Neutrophil (primary cell): ENCODE measurements around the gene CPXM2.

ENCODE experiments used
- H3K27ac ChIP-seq: fragments of 200-600 bp; sonication (generic); 2 replicates; pipeline ENCODE4 v1.5.1; 2016; ENCODE audit warnings: mild to moderate bottlenecking, moderate library complexity
- H3K27me3 ChIP-seq: fragments of 200-600 bp; sonication (generic); 2 replicates; pipeline ENCODE4 v1.6.0; 2016; ENCODE audit warnings: mild to moderate bottlenecking
- H3K36me3 ChIP-seq: fragments of 200-600 bp; sonication (generic); 2 replicates; pipeline ENCODE4 v1.5.1; 2017
- H3K4me1 ChIP-seq, 2 experiments: fragments of 200-600 bp in 1 of 2; sonication (generic) in 1 of 2; 1 replicate in 1 of 2; 2 replicates in 1 of 2; pipeline versions ENCODE4 v1.5.1 to v1.6.1; 2013 to 2016; ENCODE audit warnings: low read depth in 1 of 2, low read length in 1 of 2, mild to moderate bottlenecking in 1 of 2, moderate library complexity in 1 of 2; ENCODE audit not compliant: control insufficient read depth in 1 of 2, insufficient read depth in 1 of 2
- H3K4me3 ChIP-seq, 2 experiments: fragments of 200-600 bp in 1 of 2; sonication (generic) in 1 of 2; 1 replicate in 1 of 2; 2 replicates in 1 of 2; pipeline ENCODE4 v1.5.1; 2013 to 2016; ENCODE audit warnings: low read depth in 1 of 2, low read length in 1 of 2, mild to moderate bottlenecking in 1 of 2, moderate library complexity in 1 of 2
- H3K9me3 ChIP-seq: fragments of 200-600 bp; sonication (generic); 2 replicates; pipeline ENCODE4 v1.5.1; 2016
- TF ChIP-seq, protein P1 (sequence below): fragments of 200-600 bp; sonication (generic); IDR thresholded peaks from 2 replicates; pipeline ENCODE4 v1.5.1; 2016; ENCODE audit warnings: antibody characterized with exemption

The CPXM2 gene

DNA sequence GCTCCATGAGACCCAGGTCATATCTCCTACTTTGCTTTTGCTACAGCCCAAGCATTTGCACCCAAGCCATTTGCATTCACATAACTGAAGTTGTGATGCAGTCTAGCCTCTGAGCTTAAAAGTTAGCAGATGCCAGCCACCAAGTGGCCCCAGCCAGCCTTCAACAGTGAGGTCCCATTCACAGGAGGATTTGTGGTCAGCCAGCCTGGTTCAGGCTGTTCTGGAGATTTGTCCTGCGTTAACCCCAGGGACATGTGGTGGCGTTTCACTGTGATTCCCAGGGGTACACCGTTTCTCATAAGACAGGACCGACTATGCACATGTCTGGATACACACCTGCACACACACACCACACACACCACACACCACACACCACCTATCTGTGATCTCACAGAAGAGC lies 174.3 kb downstream of the CPXM2 start:
- H3K36me3 ChIP-seq, result no peaks in the 10 kb centered on the region
- H3K27ac ChIP-seq, result no peak overlapping the region
- no peak overlapping the region for H3K4me3 ChIP-seq
- H3K27me3 ChIP-seq, result no peaks in the 10 kb centered on the region
- no peaks in the 10 kb centered on the region for H3K9me3 ChIP-seq
- H3K4me1 ChIP-seq, result no peaks in the 10 kb centered on the region
- TF ChIP-seq, protein P1, sequence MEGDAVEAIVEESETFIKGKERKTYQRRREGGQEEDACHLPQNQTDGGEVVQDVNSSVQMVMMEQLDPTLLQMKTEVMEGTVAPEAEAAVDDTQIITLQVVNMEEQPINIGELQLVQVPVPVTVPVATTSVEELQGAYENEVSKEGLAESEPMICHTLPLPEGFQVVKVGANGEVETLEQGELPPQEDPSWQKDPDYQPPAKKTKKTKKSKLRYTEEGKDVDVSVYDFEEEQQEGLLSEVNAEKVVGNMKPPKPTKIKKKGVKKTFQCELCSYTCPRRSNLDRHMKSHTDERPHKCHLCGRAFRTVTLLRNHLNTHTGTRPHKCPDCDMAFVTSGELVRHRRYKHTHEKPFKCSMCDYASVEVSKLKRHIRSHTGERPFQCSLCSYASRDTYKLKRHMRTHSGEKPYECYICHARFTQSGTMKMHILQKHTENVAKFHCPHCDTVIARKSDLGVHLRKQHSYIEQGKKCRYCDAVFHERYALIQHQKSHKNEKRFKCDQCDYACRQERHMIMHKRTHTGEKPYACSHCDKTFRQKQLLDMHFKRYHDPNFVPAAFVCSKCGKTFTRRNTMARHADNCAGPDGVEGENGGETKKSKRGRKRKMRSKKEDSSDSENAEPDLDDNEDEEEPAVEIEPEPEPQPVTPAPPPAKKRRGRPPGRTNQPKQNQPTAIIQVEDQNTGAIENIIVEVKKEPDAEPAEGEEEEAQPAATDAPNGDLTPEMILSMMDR, result no peak

DNA sequence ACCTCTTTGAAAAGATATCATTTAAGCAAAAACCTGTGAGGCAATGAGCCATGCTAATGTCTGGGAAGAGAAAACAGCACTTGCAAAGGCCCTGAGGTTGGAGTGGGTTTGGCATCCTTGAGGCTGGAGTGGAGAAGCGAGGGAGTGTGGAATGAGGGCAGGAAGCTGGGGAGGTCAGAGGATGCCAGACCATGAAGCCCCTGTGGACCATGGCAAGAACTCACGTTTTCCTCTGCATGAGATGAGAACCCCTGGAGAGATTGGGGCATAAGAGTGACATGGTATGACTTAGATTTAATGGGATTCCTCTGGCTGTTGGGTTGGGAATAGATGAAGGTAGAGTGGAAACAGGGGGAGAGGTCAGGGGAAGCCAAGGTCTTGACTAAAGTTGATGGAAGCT lies 176.1 kb downstream of the CPXM2 start:
- no peaks in the 10 kb centered on the region for H3K27me3 ChIP-seq
- H3K27ac ChIP-seq, result no peak overlapping the region
- TF ChIP-seq, protein P1, result no peak

DNA sequence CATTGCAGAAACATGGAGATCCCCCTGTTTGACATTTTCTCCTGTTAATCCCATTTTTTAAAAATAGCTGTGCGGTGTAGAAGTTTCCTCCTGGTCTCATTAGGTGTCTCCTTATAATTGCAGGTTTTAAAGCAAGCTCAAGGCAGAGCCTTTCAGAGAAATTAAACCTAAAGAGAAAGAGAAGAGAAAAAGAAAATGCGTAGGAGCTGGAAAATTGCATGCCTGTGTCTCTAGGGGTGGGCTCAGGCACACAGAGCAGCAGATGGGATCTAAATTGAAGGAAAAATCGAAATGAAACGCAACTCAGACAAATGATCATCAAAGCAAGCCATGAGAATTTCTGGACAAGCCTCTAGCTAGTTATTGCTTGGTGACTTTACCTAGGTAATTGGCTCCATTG lies 185.4 kb downstream of the CPXM2 start:
- Histone ChIP-seq H3K4me3 (no peak overlapping the region), H3K9me3 (no peaks in the 10 kb centered on the region), H3K4me1 (no peaks in the 10 kb centered on the region), H3K27me3 (no peaks in the 10 kb centered on the region), H3K36me3 (no peaks in the 10 kb centered on the region), H3K27ac (no peak overlapping the region)
- TF ChIP-seq, protein P1, result no peak

More for the DNA sequence above, 176.1 kb downstream of the CPXM2 start:
- Histone ChIP-seq H3K4me1 (no peaks in the 10 kb centered on the region), H3K9me3 (no peaks in the 10 kb centered on the region), H3K36me3 (no peaks in the 10 kb centered on the region), H3K4me3 (no peak overlapping the region)

DNA sequence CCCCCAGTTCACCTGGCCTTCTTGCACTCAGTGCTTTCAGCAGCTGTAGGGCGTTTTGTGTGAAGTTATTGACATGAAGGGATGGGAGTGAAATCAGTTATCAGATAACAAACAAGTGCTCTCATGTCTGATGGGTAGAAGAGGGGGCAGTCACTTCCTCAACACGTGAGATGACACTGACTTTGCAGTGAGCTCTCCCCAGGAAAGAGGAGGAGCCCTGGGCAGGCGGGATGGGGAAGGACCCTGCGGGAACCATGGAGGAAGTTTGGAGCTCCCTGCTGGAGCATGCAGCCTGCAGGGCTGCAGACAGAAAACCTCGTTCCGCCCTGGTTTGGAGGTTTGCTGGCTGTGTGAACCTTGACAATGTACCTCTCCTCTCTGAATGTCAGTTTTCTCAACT lies 186.8 kb downstream of the CPXM2 start:
- TF ChIP-seq, protein P1, result no peak
- Histone ChIP-seq H3K4me1 (no peaks in the 10 kb centered on the region), H3K27me3 (no peaks in the 10 kb centered on the region), H3K27ac (no peak overlapping the region), H3K36me3 (no peaks in the 10 kb centered on the region), H3K4me3 (no peak overlapping the region), H3K9me3 (no peaks in the 10 kb centered on the region)

DNA sequence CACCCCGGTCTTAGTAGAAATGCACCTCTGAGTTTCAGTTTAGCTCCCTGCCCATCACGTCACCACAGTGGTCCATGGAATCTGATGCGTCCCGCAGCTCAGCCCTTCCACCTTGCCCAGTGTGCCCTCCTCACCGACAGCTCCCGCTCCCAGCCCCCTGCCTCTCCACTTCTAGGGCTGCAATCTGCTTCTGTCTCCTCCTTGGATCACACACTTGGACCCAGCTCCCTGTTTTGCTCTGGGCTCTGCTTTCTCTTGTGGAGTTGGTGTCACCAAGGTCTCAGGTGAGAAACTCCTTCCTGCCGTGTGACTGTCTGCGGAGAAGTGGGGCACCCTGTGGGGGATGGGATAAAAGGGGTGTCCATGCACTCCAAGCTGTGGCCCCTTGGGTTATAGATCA lies 187.5 kb downstream of the CPXM2 start:
- TF ChIP-seq, protein P1, result no peak
- Histone ChIP-seq H3K36me3 (no peaks in the 10 kb centered on the region), H3K4me1 (no peaks in the 10 kb centered on the region), H3K27me3 (no peaks in the 10 kb centered on the region), H3K9me3 (no peaks in the 10 kb centered on the region), H3K27ac (no peak overlapping the region), H3K4me3 (no peak overlapping the region)
